Upper lobe of left lung (tissue), 4 donors: ENCODE data around the gene RASGRF2.

ENCODE experiments used
- CTCF ChIP-seq, 6 experiments: fragments of 450-650 bp in 4 of 6; fragments of 200-600 bp in 2 of 6; sonication (generic) in 2 of 6; IDR thresholded peaks; one replicate each; pipeline ENCODE4 v1.5.1; 2016 to 2019; ENCODE audit warnings: antibody characterized with exemption in 6 of 6
- POLR2A ChIP-seq, 4 donors: fragments of 450-650 bp; IDR thresholded peaks; one replicate each; pipeline ENCODE4 v1.5.1; 2016 to 2017; ENCODE audit warnings: antibody characterized with exemption in 4 of 4, mild to moderate bottlenecking in 2 of 4
- POLR2AphosphoS5 ChIP-seq, 2 donors: sonication (generic); formaldehyde crosslinking; IDR thresholded peaks; one replicate each; pipeline ENCODE4 v1.5.1; 2017; ENCODE audit warnings: antibody characterized with exemption in 2 of 2

- TF ChIP-seq CTCF (IDR thresholded peaks at IDR 0.05) (no peak), POLR2AphosphoS5 (IDR thresholded peaks at IDR 0.05) (no peak), POLR2A (IDR thresholded peaks at IDR 0.05) (no peak)
Measured at GRCh38 chr5:81105261-81105877, 145.2 kb downstream of the RASGRF2 start.
